Activated CD4-positive, alpha-beta memory T cell treated with anti-CD3 and anti-CD28 coated beads, Interleukin-2, amount 10 ng/mL, durations not matched to agents 7 days and 5 days (primary cell): Measurements from ENCODE around the gene ERO1B. TPM values are rescaled to one million over a fixed set of nuclear protein-coding genes. Genes with fewer than 3 reads are reported as not detected.
A peak's percentile ranks its signal among the peaks of the same experiment; 100 is the strongest.

ENCODE experiments used
- CTCF ChIA-PET: fragments of 350-600 bp; sonication (Branson Sonifier 250); formaldehyde crosslinking; loops from one replicate; lab custom pipeline; 2021; ENCODE audit warnings: antibody characterized with exemption, inconsistent platforms; lab: Charles Lee
- POLR2A ChIA-PET: fragments of 350-600 bp; sonication (Branson Sonifier 250); formaldehyde crosslinking; loops from one replicate; lab custom pipeline; 2021; ENCODE audit warnings: antibody characterized with exemption; lab: Charles Lee
- DNase-seq: peaks from one replicate; pipeline ENCODE4 v3.0.0-alpha.2; 2020
- H3K27ac Mint-ChIP-seq: one replicate; pipeline ENCODE4 v1.8.0; 2021; ENCODE audit warnings: mild to moderate bottlenecking, mixed read lengths
- H3K27me3 Mint-ChIP-seq: one replicate; pipeline ENCODE4 v1.8.0; 2021; ENCODE audit warnings: mixed read lengths
- H3K36me3 Mint-ChIP-seq: one replicate; pipeline ENCODE4 v1.8.0; 2021; ENCODE audit warnings: low read depth, mixed read lengths
- H3K4me1 Mint-ChIP-seq: one replicate; pipeline ENCODE4 v1.8.0; 2021; ENCODE audit warnings: mixed read lengths
- H3K4me3 Mint-ChIP-seq: one replicate; pipeline ENCODE4 v1.8.0; 2021; ENCODE audit warnings: mild to moderate bottlenecking, mixed read lengths
- H3K9me3 Mint-ChIP-seq: one replicate; pipeline ENCODE4 v1.8.0; 2021; ENCODE audit warnings: mixed read lengths
- total RNA-seq, 2 experiments: library from RNA; stranded (reverse); gene quantifications; one replicate each; pipeline ENCODE4 v1.2.3, GENCODE V29; 2021

ERO1B gene
- total RNA-seq, 2 experiments from 2014 or later = 4.1 TPM

GRCh38 chr1:236287757-236288619, 6.2 kb upstream of the ERO1B start:
- POLR2A ChIA-PET = no interaction called here
- Mint-ChIP-seq H3K27me3 (peaks cover 6% of the 10 kb centered on the region), H3K27ac (no peak overlapping the region), H3K36me3 (no peaks in the 10 kb centered on the region), H3K4me1 (peaks cover 21% of the 10 kb centered on the region), H3K9me3 (no peaks in the 10 kb centered on the region), H3K4me3 (no peak overlapping the region)
- no peak for DNase-seq
- CTCF ChIA-PET = no interaction called here

GRCh38 chr1:236287356-236287755, 5.6 kb upstream of the ERO1B start:
- peaks cover 27% of the 10 kb centered on the region for H3K4me1 Mint-ChIP-seq
- no peak overlapping the region for H3K4me3 Mint-ChIP-seq
- ChIA-PET POLR2A (no interaction called here), CTCF (no interaction called here)
- no peaks in the 10 kb centered on the region for H3K36me3 Mint-ChIP-seq
- no peaks in the 10 kb centered on the region for H3K9me3 Mint-ChIP-seq
- H3K27me3 Mint-ChIP-seq = peaks cover 7% of the 10 kb centered on the region
- DNase-seq = no peak
- H3K27ac Mint-ChIP-seq = no peak overlapping the region

- Mint-ChIP-seq H3K27ac (no peak overlapping the region), H3K27me3 (peaks cover 8% of the 10 kb centered on the region), H3K4me1 (peaks cover 41% of the 10 kb centered on the region), H3K9me3 (no peaks in the 10 kb centered on the region), H3K4me3 (no peak overlapping the region), H3K36me3 (no peaks in the 10 kb centered on the region)
- POLR2A ChIA-PET = no interaction called here
- DNase-seq = no peak
- CTCF ChIA-PET = interaction anchor here (1.2 to 2.7 kb wide), 2 partner anchors 10 to 178 kb away, joined by 4 to 12 read pairs; no protein-coding TSS in a partner anchor
These were observed 2.5 kb upstream of the ERO1B start for GRCh38 chr1:236284291-236284721.

- DNase-seq = no peak
- no peak overlapping the region for H3K27ac Mint-ChIP-seq
- H3K4me3 Mint-ChIP-seq = peak overlapping the region; percentile 84
- ChIA-PET CTCF (no interaction called here), POLR2A (interaction anchor here (0.5 to 0.9 kb wide), 3 partner anchors 107 to 512 kb away, joined by 3 read pairs; partner anchors contain the start of genes LGALS8 and MTR)
- H3K36me3 Mint-ChIP-seq = no peaks in the 10 kb centered on the region
- H3K4me1 Mint-ChIP-seq = peaks cover 41% of the 10 kb centered on the region
- no peaks in the 10 kb centered on the region for H3K9me3 Mint-ChIP-seq
- H3K27me3 Mint-ChIP-seq = peaks cover 8% of the 10 kb centered on the region
These were observed 961 bp upstream of the ERO1B start for GRCh38 chr1:236282719-236283118.

- Mint-ChIP-seq H3K4me3 (peak overlapping the region; percentile 84), H3K36me3 (no peaks in the 10 kb centered on the region), H3K27me3 (peaks cover 8% of the 10 kb centered on the region), H3K9me3 (no peaks in the 10 kb centered on the region), H3K27ac (no peak overlapping the region), H3K4me1 (peaks cover 41% of the 10 kb centered on the region)
- POLR2A ChIA-PET = interaction anchor here (0.5 to 1.2 kb wide), 3 partner anchors 107 to 512 kb away, joined by 3 to 4 read pairs (median 3); partner anchors contain the start of gene MTR
- no peak for DNase-seq
- CTCF ChIA-PET = no interaction called here
These were observed 613 bp upstream of the ERO1B start for GRCh38 chr1:236282425-236282716.

GRCh38 chr1:236281198-236281653, 532 bp downstream of the ERO1B start:
- ChIA-PET POLR2A (interaction anchor here (1.1 to 1.3 kb wide), 3 partner anchors 113 to 226 kb away, joined by 3 to 10 read pairs (median 4); partner anchors contain the start of gene EDARADD), CTCF (no interaction called here)
- H3K36me3 Mint-ChIP-seq = peaks cover 2% of the 10 kb centered on the region
- H3K9me3 Mint-ChIP-seq = no peaks in the 10 kb centered on the region
- peak overlapping the region; percentile 84 for H3K4me3 Mint-ChIP-seq
- H3K27ac Mint-ChIP-seq = peak overlapping the region; percentile 34
- peaks cover 41% of the 10 kb centered on the region for H3K4me1 Mint-ChIP-seq
- peak; percentile 37 for DNase-seq
- peaks cover 8% of the 10 kb centered on the region for H3K27me3 Mint-ChIP-seq

- POLR2A ChIA-PET = interaction anchor here (1.1 to 1.3 kb wide), 2 partner anchors 114 to 227 kb away, joined by 3 to 10 read pairs; partner anchors contain the start of gene EDARADD
- H3K27ac Mint-ChIP-seq = no peak overlapping the region
- H3K27me3 Mint-ChIP-seq = peaks cover 8% of the 10 kb centered on the region
- H3K4me3 Mint-ChIP-seq = peak overlapping the region; percentile 84
- DNase-seq = peak; percentile 29
- peaks cover 41% of the 10 kb centered on the region for H3K4me1 Mint-ChIP-seq
- CTCF ChIA-PET = no interaction called here
- peaks cover 2% of the 10 kb centered on the region for H3K36me3 Mint-ChIP-seq
- no peaks in the 10 kb centered on the region for H3K9me3 Mint-ChIP-seq
These were observed 1.1 kb downstream of the ERO1B start for GRCh38 chr1:236280438-236281197.

GRCh38 chr1:236275586-236275985, 6.2 kb downstream of the ERO1B start:
- H3K4me3 Mint-ChIP-seq = no peak overlapping the region
- H3K27me3 Mint-ChIP-seq = peaks cover under 1% of the 10 kb centered on the region
- H3K9me3 Mint-ChIP-seq = no peaks in the 10 kb centered on the region
- peaks cover 2% of the 10 kb centered on the region for H3K36me3 Mint-ChIP-seq
- POLR2A ChIA-PET = no interaction called here
- H3K4me1 Mint-ChIP-seq = peaks cover 5% of the 10 kb centered on the region
- CTCF ChIA-PET = no interaction called here
- H3K27ac Mint-ChIP-seq = no peak overlapping the region
- no peak for DNase-seq

GRCh38 chr1:236275061-236275460, 6.7 kb downstream of the ERO1B start:
- peaks cover 2% of the 10 kb centered on the region for H3K36me3 Mint-ChIP-seq
- no peak for DNase-seq
- no peak overlapping the region for H3K27ac Mint-ChIP-seq
- H3K27me3 Mint-ChIP-seq = no peaks in the 10 kb centered on the region
- H3K4me3 Mint-ChIP-seq = no peak overlapping the region
- H3K4me1 Mint-ChIP-seq = no peaks in the 10 kb centered on the region
- no peaks in the 10 kb centered on the region for H3K9me3 Mint-ChIP-seq
- CTCF ChIA-PET = no interaction called here
- POLR2A ChIA-PET = no interaction called here

GRCh38 chr1:236273358-236273757, 8.4 kb downstream of the ERO1B start:
- Mint-ChIP-seq H3K36me3 (peaks cover 2% of the 10 kb centered on the region), H3K27me3 (no peaks in the 10 kb centered on the region), H3K4me1 (no peaks in the 10 kb centered on the region), H3K9me3 (no peaks in the 10 kb centered on the region), H3K4me3 (no peak overlapping the region), H3K27ac (no peak overlapping the region)
- DNase-seq = no peak
- ChIA-PET POLR2A (no interaction called here), CTCF (no interaction called here)

- no peak for DNase-seq
- Mint-ChIP-seq H3K4me3 (no peak overlapping the region), H3K4me1 (no peaks in the 10 kb centered on the region), H3K9me3 (no peaks in the 10 kb centered on the region), H3K36me3 (no peaks in the 10 kb centered on the region), H3K27ac (no peak overlapping the region), H3K27me3 (no peaks in the 10 kb centered on the region)
- CTCF ChIA-PET = no interaction called here
- POLR2A ChIA-PET = no interaction called here
These were observed 12.3 kb downstream of the ERO1B start for GRCh38 chr1:236269439-236269838.

GRCh38 chr1:236261898-236262297, 19.9 kb downstream of the ERO1B start:
- DNase-seq = no peak
- peaks cover 21% of the 10 kb centered on the region for H3K9me3 Mint-ChIP-seq
- H3K27ac Mint-ChIP-seq = no peak overlapping the region
- H3K27me3 Mint-ChIP-seq = no peaks in the 10 kb centered on the region
- POLR2A ChIA-PET = no interaction called here
- CTCF ChIA-PET = no interaction called here
- H3K36me3 Mint-ChIP-seq = peaks cover 16% of the 10 kb centered on the region
- no peaks in the 10 kb centered on the region for H3K4me1 Mint-ChIP-seq
- no peak overlapping the region for H3K4me3 Mint-ChIP-seq

GRCh38 chr1:236261033-236261432, 20.7 kb downstream of the ERO1B start:
- Mint-ChIP-seq H3K27ac (no peak overlapping the region), H3K4me1 (no peaks in the 10 kb centered on the region), H3K9me3 (peaks cover 21% of the 10 kb centered on the region), H3K4me3 (no peak overlapping the region), H3K36me3 (peaks cover 16% of the 10 kb centered on the region), H3K27me3 (no peaks in the 10 kb centered on the region)
- ChIA-PET CTCF (no interaction called here), POLR2A (no interaction called here)
- no peak for DNase-seq
